Upper lobe of right lung (tissue), 1 donor: Measurements from ENCODE around the gene DYNC1LI1. TPM values are rescaled to one million over a fixed set of nuclear protein-coding genes. Genes with fewer than 3 reads are reported as not detected.
A peak's percentile ranks its signal among the peaks of the same experiment; 100 is the strongest.

ENCODE experiments used
- ATAC-seq: fragments of 200-7000 bp; cut with Tn5 transposase; one replicate; pipeline ENCODE4 v1.9.1; 2020; ENCODE audit warnings: mild to moderate bottlenecking, moderate library complexity
- DNase-seq: peaks from one replicate; pipeline ENCODE4 v3.0.0-alpha.2; 2020
- H3K27ac ChIP-seq: fragments of 200-600 bp; one replicate; pipeline ENCODE4 v1.8.0; 2022
- H3K27me3 ChIP-seq: fragments of 200-600 bp; one replicate; pipeline ENCODE4 v1.8.0; 2022; ENCODE audit warnings: mild to moderate bottlenecking
- H3K36me3 ChIP-seq: fragments of 200-600 bp; one replicate; pipeline ENCODE4 v1.8.0; 2022
- H3K4me1 ChIP-seq: fragments of 200-600 bp; one replicate; pipeline ENCODE4 v1.8.0; 2022
- H3K4me3 ChIP-seq: fragments of 200-600 bp; one replicate; pipeline ENCODE4 v1.8.0; 2022; ENCODE audit warnings: mild to moderate bottlenecking
- H3K9me3 ChIP-seq: fragments of 200-600 bp; one replicate; pipeline ENCODE4 v1.8.0; 2022
- intact Hi-C: fragments of 100-400 bp; cut with DNase I; formaldehyde crosslinking; loops from one replicate; pipeline ENCODE4 v1.11.0; 2022
- long read RNA-seq: library from polyadenylated mRNA; unstranded; transcript quantifications from one replicate; pipeline ENCODE4 v2.0.0, GENCODE V29; 2021
- total RNA-seq: library from RNA; stranded (reverse); fragmentation: NEBNext Ultra II Directional; extraction: Animal tissue kit (Norgen Biotek cat#: 25700); gene quantifications from one replicate; pipeline ENCODE4 v1.2.1, GENCODE V29; 2021
- TF ChIP-seq, protein P1 (sequence below): fragments of 200-600 bp; IDR thresholded peaks from one replicate; pipeline ENCODE4 v1.8.0; 2022; ENCODE audit warnings: antibody characterized with exemption
- donor health status: DM: no; HTN: yes; CAD: no; lungs with severe emphysema.

DYNC1LI1 gene
- 37.8 TPM for total RNA-seq
- long read RNA-seq, full-length matches to known transcripts: 53 of 57 reads
- long read RNA-seq, partial matches to known transcripts: 2 of 57 reads
- long read RNA-seq, other reads (novel, unspliced or antisense): 2 of 57 reads

DNA sequence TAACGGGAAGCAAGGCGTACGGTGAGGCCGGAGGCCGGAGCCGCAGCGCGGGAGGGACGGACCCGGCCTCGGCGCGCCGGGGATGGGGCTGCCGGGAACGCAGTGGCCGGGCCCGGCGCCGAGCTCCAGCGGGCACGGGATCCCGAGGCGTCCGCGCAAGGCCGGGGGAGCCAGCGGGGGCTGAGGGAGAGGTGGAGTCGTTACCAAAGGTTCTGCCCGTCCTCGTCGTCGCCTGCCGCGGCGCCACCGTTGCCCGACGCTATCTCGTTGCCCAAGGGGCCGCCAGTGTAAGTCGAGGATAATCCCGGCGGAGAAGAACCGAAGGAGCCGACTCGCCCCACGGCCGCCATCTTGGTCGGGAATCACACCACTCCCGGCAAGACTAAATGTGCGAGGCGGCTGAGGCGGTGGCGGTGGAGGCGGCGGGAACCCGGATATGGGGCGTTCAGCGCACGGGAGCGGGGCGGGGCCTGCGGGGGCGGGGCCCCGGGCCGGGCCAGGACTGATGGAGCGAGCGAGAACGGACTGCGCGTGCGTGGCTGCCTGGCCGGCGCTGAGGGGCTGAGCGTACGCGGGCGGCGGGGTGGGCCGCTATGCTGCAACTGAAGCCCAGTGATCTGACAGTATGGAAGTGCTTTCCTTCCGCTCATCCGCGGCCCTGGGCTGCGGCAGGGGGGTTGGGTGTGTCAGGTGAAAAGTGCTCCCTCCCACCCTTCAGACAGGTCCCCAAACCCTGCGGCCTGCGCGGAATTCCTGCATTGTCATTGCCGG, at the start of gene DYNC1LI1:
TSS of gene DYNC1LI1 (minus strand) at position 438 of the 771 bp plus-strand sequence. CDS start at position 350, 88 bp downstream.
- intact Hi-C loops: no loop called here

DNA sequence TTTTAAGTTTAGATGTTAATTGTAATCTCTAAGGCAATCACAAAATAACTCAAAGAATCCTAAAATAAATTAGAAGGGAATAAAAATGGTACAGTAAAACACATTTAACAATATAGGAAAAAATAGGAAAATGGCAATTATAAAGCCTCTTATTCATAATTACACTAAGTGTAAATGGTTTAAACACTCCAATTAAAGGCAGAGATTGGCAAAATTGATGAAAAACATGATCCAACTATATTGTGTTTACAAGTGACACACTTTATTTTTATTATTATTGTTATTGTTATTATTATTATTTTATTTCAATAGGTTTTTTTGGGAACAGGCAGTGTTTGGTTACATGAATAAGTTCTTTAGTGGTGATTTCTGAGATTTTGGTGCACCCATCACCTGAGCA, 48.7 kb upstream of the DYNC1LI1 start:
- peaks cover 4% of the 10 kb centered on the region for H3K4me1 ChIP-seq
- H3K4me3 ChIP-seq: no peak overlapping the region
- no peaks in the 10 kb centered on the region for H3K36me3 ChIP-seq
- no peaks in the 10 kb centered on the region for H3K9me3 ChIP-seq
- TF ChIP-seq, protein P1, sequence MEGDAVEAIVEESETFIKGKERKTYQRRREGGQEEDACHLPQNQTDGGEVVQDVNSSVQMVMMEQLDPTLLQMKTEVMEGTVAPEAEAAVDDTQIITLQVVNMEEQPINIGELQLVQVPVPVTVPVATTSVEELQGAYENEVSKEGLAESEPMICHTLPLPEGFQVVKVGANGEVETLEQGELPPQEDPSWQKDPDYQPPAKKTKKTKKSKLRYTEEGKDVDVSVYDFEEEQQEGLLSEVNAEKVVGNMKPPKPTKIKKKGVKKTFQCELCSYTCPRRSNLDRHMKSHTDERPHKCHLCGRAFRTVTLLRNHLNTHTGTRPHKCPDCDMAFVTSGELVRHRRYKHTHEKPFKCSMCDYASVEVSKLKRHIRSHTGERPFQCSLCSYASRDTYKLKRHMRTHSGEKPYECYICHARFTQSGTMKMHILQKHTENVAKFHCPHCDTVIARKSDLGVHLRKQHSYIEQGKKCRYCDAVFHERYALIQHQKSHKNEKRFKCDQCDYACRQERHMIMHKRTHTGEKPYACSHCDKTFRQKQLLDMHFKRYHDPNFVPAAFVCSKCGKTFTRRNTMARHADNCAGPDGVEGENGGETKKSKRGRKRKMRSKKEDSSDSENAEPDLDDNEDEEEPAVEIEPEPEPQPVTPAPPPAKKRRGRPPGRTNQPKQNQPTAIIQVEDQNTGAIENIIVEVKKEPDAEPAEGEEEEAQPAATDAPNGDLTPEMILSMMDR: no peak
- DNase-seq: no peak
- intact Hi-C loops: no loop called here
- H3K27ac ChIP-seq: no peak overlapping the region
- ATAC-seq: no peak
- H3K27me3 ChIP-seq: no peaks in the 10 kb centered on the region

More for the DNA sequence above, at the start of gene DYNC1LI1:
- no peaks in the 10 kb centered on the region for H3K9me3 ChIP-seq
- ATAC-seq: peak; percentile 98
- TF ChIP-seq, protein P1: no peak
- H3K4me3 ChIP-seq: peak within 1 kb of the TSS; percentile 97
- peaks cover 10% of the 10 kb centered on the region for H3K36me3 ChIP-seq
- H3K27ac ChIP-seq: peak within 1 kb of the TSS; percentile 98
- H3K27me3 ChIP-seq: no peaks in the 10 kb centered on the region
- H3K4me1 ChIP-seq: peaks cover 24% of the 10 kb centered on the region
- peak; percentile 98 for DNase-seq

DNA sequence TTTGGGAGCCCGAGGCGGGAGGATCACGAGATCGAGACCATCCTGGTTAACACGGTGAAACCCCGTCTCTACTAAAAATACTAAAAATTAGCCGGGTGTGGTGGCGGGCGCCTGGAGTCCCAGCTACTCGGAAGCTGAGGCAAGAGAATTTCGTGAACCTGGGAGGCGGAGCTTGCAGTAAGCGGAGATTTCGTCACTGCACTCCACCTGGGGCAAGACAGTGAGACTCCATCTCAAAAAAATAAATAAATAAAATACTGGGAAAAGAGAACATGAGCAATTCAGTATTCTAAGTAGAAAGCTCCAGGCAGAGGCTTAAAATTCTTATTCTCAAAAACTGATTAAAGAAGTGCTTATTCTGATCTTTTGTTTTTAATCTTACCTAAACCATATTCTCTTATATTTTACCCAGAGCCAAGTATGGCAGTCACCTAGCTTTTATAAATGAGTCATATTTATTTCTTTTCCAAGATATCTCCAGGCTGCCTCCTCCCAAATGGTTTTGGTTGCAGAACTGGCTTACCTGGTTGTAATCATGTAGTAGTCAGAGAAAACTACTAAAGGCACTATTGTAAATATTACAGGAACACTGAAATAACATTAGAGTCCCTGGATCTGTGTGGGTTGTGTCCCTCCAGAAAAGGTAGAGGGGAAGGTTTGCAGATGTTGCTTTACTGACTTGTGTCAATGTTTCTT, 45.8 kb upstream of the DYNC1LI1 start:
- Histone ChIP-seq H3K4me1 (peaks cover 4% of the 10 kb centered on the region), H3K36me3 (no peaks in the 10 kb centered on the region), H3K4me3 (no peak overlapping the region), H3K9me3 (no peaks in the 10 kb centered on the region), H3K27me3 (no peaks in the 10 kb centered on the region), H3K27ac (no peak overlapping the region)
- DNase-seq (no peak), ATAC-seq (no peak)
- TF ChIP-seq, protein P1: no peak
- intact Hi-C loops: no loop called here

DNA sequence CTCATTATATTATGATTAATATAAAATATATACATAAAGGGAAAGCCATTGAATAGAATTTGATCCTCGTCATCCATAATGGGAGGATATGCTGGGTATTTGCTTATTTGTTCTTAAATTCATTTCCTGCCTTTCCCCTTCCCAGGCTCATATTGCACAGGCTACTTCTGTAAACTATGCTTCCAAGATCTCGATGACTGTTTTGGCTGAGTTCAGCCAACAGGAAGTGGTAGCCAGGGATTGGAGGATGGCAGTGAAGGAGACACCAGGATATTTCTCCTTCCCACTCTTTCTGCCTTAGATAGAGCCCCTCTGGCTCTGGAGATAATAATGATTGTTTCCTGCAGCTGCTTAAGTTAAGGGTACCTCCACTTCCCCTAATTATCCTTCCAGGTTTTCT, 44.3 kb upstream of the DYNC1LI1 start:
- H3K27me3 ChIP-seq: no peaks in the 10 kb centered on the region
- ATAC-seq (no peak), DNase-seq (no peak)
- no peaks in the 10 kb centered on the region for H3K9me3 ChIP-seq
- peaks cover 4% of the 10 kb centered on the region for H3K4me1 ChIP-seq
- H3K36me3 ChIP-seq: no peaks in the 10 kb centered on the region
- TF ChIP-seq, protein P1: no peak
- H3K4me3 ChIP-seq: no peak overlapping the region
- H3K27ac ChIP-seq: no peak overlapping the region
- intact Hi-C loops: no loop called here

DNA sequence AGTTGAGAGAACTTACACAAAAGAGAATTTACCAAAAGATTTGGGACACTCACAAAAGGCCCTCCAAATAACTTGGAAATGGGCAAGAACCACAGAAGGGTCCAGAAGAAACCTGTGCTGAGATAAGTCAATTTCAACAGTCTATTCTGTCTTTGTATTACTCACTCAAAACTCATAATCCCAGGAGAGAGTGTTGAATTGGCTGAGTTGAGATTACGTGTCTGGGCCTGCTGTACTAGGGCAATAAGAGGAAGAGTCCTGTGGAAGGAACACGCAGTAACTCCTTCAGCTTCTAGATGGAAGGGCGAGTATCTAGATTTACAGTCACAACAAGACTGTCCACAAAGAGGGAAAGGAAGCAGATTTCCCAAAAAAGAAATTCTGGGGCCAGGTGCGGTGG, 42.5 kb upstream of the DYNC1LI1 start:
- peaks cover 4% of the 10 kb centered on the region for H3K4me1 ChIP-seq
- H3K4me3 ChIP-seq: no peak overlapping the region
- H3K27ac ChIP-seq: no peak overlapping the region
- H3K36me3 ChIP-seq: no peaks in the 10 kb centered on the region
- no peak for DNase-seq
- intact Hi-C loops: no loop called here
- no peaks in the 10 kb centered on the region for H3K27me3 ChIP-seq
- TF ChIP-seq, protein P1: no peak
- no peaks in the 10 kb centered on the region for H3K9me3 ChIP-seq
- no peak for ATAC-seq
